ENCODE data around the gene DMRTB1.

The DMRTB1 gene

DNA sequence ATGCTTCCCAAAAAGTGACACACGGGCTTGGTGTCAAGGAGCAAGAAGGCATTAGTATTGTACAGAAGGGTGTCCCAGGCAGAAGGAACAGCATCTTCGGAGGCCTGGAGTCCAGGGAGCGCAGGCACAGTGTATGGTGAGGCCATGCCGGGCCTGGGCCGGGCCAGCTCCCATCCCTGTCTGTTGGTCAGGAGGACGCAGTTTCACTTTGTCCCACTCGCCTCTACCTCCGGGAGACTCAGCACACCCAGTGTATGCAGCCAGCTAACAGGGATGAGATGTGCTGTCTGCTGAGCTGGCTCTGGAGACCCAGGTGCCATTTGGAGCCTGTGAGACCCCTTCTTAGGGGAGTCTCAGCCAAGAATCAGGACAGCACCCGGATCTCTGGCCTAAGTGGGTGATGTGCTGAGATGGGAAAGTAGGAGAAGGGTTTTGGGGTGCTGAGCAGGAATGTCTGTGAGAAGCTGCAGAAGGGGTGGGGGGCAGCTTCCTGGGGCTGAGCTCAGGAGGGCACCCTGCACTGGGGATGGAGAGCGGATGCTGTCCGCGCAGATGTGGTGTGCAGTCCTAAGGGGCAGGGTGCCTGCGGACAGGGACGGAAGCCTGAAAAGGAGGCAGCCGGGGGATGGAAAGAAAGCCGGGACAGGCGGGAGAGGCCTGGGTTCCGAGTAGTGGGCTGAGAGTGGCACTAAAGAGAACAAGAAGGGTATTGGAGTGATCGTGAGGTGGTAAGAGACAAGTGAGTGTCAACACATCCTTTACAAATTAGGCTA is 25.7 kb downstream of the DMRTB1 start:
- ATAC-seq (ENCODE audit: low read depth) (no peak; the same call in 2 of the 3 replicates), DNase-seq (ENCODE audit: low spot score) (no peak)
- Histone ChIP-seq H3K9me3 (ENCODE audit: severe bottlenecking) (no peaks in the 10 kb centered on the region), H3K4me1 (ENCODE audit: insufficient read depth, poor library complexity, severe bottlenecking) (no peaks in the 10 kb centered on the region), H3K36me3 (ENCODE audit: low read depth) (no peaks in the 10 kb centered on the region), H3K27me3 (ENCODE audit: insufficient read depth, poor library complexity, severe bottlenecking) (peaks cover 9% of the 10 kb centered on the region), H3K4me3 (ENCODE audit: severe bottlenecking) (no peak overlapping the region), H3K27ac (ENCODE audit: poor library complexity, severe bottlenecking) (no peak overlapping the region)
- TF ChIP-seq, protein P1, sequence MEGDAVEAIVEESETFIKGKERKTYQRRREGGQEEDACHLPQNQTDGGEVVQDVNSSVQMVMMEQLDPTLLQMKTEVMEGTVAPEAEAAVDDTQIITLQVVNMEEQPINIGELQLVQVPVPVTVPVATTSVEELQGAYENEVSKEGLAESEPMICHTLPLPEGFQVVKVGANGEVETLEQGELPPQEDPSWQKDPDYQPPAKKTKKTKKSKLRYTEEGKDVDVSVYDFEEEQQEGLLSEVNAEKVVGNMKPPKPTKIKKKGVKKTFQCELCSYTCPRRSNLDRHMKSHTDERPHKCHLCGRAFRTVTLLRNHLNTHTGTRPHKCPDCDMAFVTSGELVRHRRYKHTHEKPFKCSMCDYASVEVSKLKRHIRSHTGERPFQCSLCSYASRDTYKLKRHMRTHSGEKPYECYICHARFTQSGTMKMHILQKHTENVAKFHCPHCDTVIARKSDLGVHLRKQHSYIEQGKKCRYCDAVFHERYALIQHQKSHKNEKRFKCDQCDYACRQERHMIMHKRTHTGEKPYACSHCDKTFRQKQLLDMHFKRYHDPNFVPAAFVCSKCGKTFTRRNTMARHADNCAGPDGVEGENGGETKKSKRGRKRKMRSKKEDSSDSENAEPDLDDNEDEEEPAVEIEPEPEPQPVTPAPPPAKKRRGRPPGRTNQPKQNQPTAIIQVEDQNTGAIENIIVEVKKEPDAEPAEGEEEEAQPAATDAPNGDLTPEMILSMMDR (IDR thresholded peaks at IDR 0.05; ENCODE audit: poor library complexity, severe bottlenecking), result no peak

DNA sequence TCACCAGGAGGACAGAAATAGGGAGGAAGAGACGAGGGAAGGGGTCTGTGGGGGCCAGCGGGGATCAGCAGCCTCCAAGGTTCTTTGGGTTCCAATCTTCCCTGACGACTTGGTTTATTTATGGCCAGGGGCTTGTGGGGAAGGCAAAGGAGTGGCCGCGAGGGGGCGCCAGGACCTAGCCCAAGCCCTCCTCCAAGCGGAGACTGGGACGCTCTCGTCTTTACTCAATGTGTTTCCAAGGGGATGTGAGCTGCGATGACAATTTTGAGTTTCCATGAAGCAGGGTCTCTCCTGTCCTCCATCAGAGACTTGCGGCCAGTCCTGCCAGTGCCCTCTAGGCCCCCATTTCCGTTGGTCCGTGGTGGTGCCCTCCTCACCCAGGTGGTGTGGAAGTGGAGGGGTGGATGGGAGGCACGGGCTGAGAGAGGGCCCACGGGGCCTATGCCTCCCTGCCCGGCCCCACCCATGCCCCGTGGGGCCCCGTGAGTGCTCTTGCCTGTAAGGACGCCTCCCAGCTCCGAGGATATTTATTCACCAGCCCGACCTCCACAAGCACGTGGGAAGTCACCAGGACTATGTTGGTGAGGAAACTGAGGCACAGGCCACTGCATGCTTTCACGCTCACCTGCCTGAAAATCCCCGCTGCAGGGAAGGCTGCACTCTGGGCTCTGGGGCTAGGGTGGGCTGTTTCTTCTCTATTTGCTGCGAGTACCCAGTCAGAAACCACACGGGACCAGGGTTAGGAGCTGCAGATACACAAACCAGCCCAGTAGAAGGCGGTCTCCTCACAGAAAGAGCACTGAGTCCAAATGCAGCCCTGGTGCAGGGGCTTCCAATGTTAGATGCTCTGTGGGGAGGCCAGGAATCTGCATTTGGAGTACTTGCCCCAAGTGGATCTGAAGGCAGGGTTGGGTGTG is 26.5 kb downstream of the DMRTB1 start:
- Histone ChIP-seq H3K4me3 (ENCODE audit: severe bottlenecking) (no peak overlapping the region), H3K27me3 (ENCODE audit: insufficient read depth, poor library complexity, severe bottlenecking) (peaks cover 12% of the 10 kb centered on the region), H3K4me1 (ENCODE audit: insufficient read depth, poor library complexity, severe bottlenecking) (no peaks in the 10 kb centered on the region), H3K27ac (ENCODE audit: poor library complexity, severe bottlenecking) (no peak overlapping the region), H3K9me3 (ENCODE audit: severe bottlenecking) (no peaks in the 10 kb centered on the region), H3K36me3 (ENCODE audit: low read depth) (no peaks in the 10 kb centered on the region)
- ATAC-seq (ENCODE audit: low read depth) (peak; percentile 88), DNase-seq (ENCODE audit: low spot score) (no peak)
- TF ChIP-seq, protein P1 (IDR thresholded peaks at IDR 0.05; ENCODE audit: poor library complexity, severe bottlenecking), result peak; percentile 84

DNA sequence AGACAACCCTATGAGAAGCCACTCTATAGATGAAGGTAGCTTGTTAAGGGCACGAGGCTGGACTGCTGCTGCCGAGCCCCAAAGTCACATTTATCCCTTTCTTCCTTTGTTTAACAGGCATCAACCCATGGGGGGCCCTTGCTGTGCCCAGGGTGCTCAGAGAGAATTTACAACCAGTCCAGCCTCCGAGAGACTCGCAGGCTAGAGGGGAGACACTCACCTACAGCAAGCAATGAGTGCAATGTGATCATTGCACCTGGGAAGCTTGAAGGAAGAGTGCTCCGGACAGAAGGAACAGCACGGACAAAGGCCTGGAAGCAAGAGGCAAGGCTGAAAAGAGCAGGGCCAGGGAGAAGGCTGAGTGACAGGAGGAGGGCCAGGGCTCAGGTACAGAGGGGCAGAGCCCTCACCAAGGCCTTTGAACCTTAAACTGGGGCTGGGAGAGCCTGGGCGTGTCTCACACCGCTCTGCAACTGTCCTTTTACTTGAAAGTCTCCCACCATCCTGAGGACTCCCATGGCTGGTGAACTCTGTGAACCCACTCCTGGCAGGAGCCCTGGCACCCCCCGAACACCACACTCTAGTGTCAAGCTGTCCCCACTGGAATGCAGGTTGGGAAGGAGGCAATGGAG is 27.3 kb downstream of the DMRTB1 start:
- Histone ChIP-seq H3K9me3 (ENCODE audit: severe bottlenecking) (no peaks in the 10 kb centered on the region), H3K27me3 (ENCODE audit: insufficient read depth, poor library complexity, severe bottlenecking) (peaks cover 12% of the 10 kb centered on the region), H3K36me3 (ENCODE audit: low read depth) (no peaks in the 10 kb centered on the region), H3K27ac (ENCODE audit: poor library complexity, severe bottlenecking) (no peak overlapping the region), H3K4me1 (ENCODE audit: insufficient read depth, poor library complexity, severe bottlenecking) (no peaks in the 10 kb centered on the region), H3K4me3 (ENCODE audit: severe bottlenecking) (no peak overlapping the region)
- ATAC-seq (ENCODE audit: low read depth) (no peak), DNase-seq (ENCODE audit: low spot score) (no peak)
- TF ChIP-seq, protein P1 (IDR thresholded peaks at IDR 0.05; ENCODE audit: poor library complexity, severe bottlenecking), result no peak

DNA sequence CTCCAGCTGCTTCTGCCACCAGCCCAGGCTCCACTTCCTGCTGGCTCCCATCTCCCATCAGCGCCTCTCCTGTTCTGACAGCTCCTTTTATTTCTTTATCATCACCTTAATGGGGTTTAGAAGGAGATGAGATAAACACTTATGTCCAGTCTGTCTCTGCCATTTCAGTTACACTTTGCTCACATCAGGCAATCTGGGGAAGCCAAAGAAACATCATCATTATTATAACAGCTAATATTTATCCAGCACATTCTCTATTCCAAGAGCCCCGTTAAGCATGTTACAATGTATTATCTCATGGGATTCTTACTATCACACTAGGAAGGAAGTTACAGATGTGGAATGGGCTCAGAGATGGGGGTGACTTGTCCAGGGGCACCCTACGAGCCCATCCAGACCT is 31.2 kb downstream of the DMRTB1 start:
- ATAC-seq (ENCODE audit: low read depth), result no peak
- Histone ChIP-seq H3K9me3 (ENCODE audit: severe bottlenecking) (no peaks in the 10 kb centered on the region), H3K36me3 (ENCODE audit: low read depth) (no peaks in the 10 kb centered on the region), H3K27me3 (ENCODE audit: insufficient read depth, poor library complexity, severe bottlenecking) (peaks cover 12% of the 10 kb centered on the region), H3K4me1 (ENCODE audit: insufficient read depth, poor library complexity, severe bottlenecking) (no peaks in the 10 kb centered on the region), H3K4me3 (ENCODE audit: severe bottlenecking) (no peak overlapping the region), H3K27ac (ENCODE audit: poor library complexity, severe bottlenecking) (no peak overlapping the region)
- no peak for DNase-seq (ENCODE audit: low spot score)
- TF ChIP-seq, protein P1 (IDR thresholded peaks at IDR 0.05; ENCODE audit: poor library complexity, severe bottlenecking), result no peak
